ENCODE measurements around the gene ZNF177. TPM values are rescaled to one million over a fixed set of nuclear protein-coding genes. Genes with fewer than 3 reads are reported as not detected.
A peak's percentile ranks its signal among the peaks of the same experiment; 100 is the strongest.

Gene ZNF177
- total and polyA plus RNA-seq, 2 donors (not counting 3 experiments of a cell fraction or from before 2014, with no cell fraction given), result 0.42 to 0.86 TPM

DNA sequence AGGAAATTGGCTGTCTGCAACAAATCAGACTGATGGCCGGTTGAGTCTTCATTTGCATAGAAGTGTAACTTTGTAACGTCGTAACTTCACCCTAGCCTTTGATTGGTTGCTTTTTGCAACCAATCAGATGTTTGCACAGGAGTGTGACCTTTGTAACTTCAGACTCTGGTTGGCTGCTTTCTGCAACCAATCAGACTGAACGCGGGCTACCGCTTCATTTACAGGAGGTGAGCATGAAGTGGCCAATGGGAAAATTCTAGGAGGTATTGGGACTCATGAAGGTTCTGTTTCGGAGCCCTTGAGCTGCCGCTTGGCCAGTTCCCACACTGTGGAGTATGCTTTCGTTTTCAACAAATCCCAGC, 39.3 kb upstream of the ZNF177 start:
- H3K4me3 ChIP-seq (replicated peaks in 1 of 3; ENCODE audit: insufficient read depth in 1 of 3, low read depth in 1 of 3, low read length in 3 of 3), result peak overlapping the region; percentile 74 to 94 (median 90)
- CTCF ChIA-PET, result interaction anchor here (1.0 to 1.2 kb wide), 3 partner anchors 10 to 16 kb away, joined by 3 to 14 read pairs (median 5); partner anchors contain the start of gene ZNF699
- no peak for FAIRE-seq

GRCh38 chr19:9323919-9324583, 38.8 kb upstream of the ZNF177 start, which contains the start of gene ZNF559:
ZNF559 (plus strand) TSS chr19:9324179; CDS start chr19:9338550, 14,371 bp downstream.
- no peaks in the 10 kb centered on the region for H3K27me3 ChIP-seq (ENCODE audit: control insufficient read depth in 2 of 2, insufficient read depth in 2 of 2, low read length in 2 of 2)
- peak within 1 kb of the TSS; percentile 59 for H3K27ac ChIP-seq (ENCODE audit: insufficient read depth, low read depth, low read length)
- no peaks in the 10 kb centered on the region for H3K9me1 ChIP-seq (replicated peaks; ENCODE audit: control insufficient read depth, extremely low read depth, insufficient read depth, low read length)
- peak; percentile 9 for TF ChIP-seq POLR2AphosphoS5 (IDR thresholded peaks at IDR 0.05; ENCODE audit: insufficient read depth, low read depth, low read length)
- TF ChIP-seq GATA2 (IDR thresholded peaks at IDR 0.05; ENCODE audit: insufficient read depth, insufficient read length, low read depth, low read length), result no peak
- no peak for TF ChIP-seq EZH2 (IDR thresholded peaks at IDR 0.05; ENCODE audit: borderline replicate concordance, low read depth, low read length, severe bottlenecking)
- peak; percentile 9 for TF ChIP-seq POLR2A (IDR thresholded peaks at IDR 0.05; ENCODE audit: low read depth, low read length)
- TF ChIP-seq CTCF (IDR thresholded peaks at IDR 0.05; ENCODE audit: extremely low read depth in 1 of 2, insufficient read depth in 1 of 2, low read depth in 1 of 2, low read length in 2 of 2), result peak; percentile 23 to 33
- TF ChIP-seq, protein P1, sequence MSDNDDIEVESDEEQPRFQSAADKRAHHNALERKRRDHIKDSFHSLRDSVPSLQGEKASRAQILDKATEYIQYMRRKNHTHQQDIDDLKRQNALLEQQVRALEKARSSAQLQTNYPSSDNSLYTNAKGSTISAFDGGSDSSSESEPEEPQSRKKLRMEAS (IDR thresholded peaks at IDR 0.05; ENCODE audit: insufficient read depth, insufficient read length), result no peak
- no peak for TF ChIP-seq FOS (IDR thresholded peaks at IDR 0.05; ENCODE audit: borderline replicate concordance, insufficient read depth, low read length)
- no peak for TF ChIP-seq JUN (IDR thresholded peaks at IDR 0.05; ENCODE audit: borderline replicate concordance, insufficient read depth, insufficient read length, low read depth)
- TF ChIP-seq MYC (IDR thresholded peaks at IDR 0.05; ENCODE audit: low read depth, low read length), result no peak
- POLR2A ChIA-PET, result interaction anchor here (0.6 kb wide), 1 partner anchor 15 kb away, joined by 5 read pairs; no protein-coding TSS in a partner anchor
- H3K9me3 ChIP-seq (replicated peaks; ENCODE audit: control insufficient read depth, insufficient read depth, low read length), result no peaks in the 10 kb centered on the region
- H3K36me3 ChIP-seq (ENCODE audit: control insufficient read depth in 2 of 2, extremely low read depth in 1 of 2, insufficient read depth in 2 of 2, low read length in 2 of 2), result no peaks in the 10 kb centered on the region
- peaks cover 5% of the 10 kb centered on the region for H3K79me2 ChIP-seq (ENCODE audit: control insufficient read depth, insufficient read depth, low read length)
- CTCF ChIA-PET, result interaction anchor here (1.0 to 1.2 kb wide), 3 partner anchors 11 to 17 kb away, joined by 3 to 14 read pairs (median 5); partner anchors contain the start of gene ZNF699
- BruUV-seq (replicated peaks), result no TSS peak
- intact Hi-C loops (cut with micrococcal nuclease) (loop anchor here (1.0 to 5.0 kb wide), 4 partner anchors 15 to 214 kb away; partner anchors contain the start of genes OR7G3, ZNF266, ZNF426 and ZNF699), dilution Hi-C loops (cut with MboI; ENCODE audit: extremely low pct_ligation_motif_present, low sequenced_read_pairs) (no loop called here)
- peak within 1 kb of the TSS; percentile 97 for H2AFZ ChIP-seq (ENCODE audit: low read depth, low read length)
- peak within 1 kb of the TSS; percentile 85 for H3K4me2 ChIP-seq (ENCODE audit: insufficient read depth, low read length)
- H3K4me1 ChIP-seq (ENCODE audit: control insufficient read depth, extremely low read depth, insufficient read depth, low read length), result peaks cover 10% of the 10 kb centered on the region
- DNase-seq (ENCODE audit: low read depth, low spot score), result peak; percentile 98
- FAIRE-seq, result peak; percentile 94
- no peaks in the 10 kb centered on the region for H4K20me1 ChIP-seq (replicated peaks; ENCODE audit: control insufficient read depth, extremely low read depth, insufficient read depth, low read length)
- peak within 1 kb of the TSS; percentile 74 to 94 (median 90) for H3K4me3 ChIP-seq (replicated peaks in 1 of 3; ENCODE audit: insufficient read depth in 1 of 3, low read depth in 1 of 3, low read length in 3 of 3)
- peak within 1 kb of the TSS; percentile 64 for H3K9ac ChIP-seq (replicated peaks; ENCODE audit: extremely low read depth, insufficient read depth, low read length)

More for the DNA sequence above, 39.3 kb upstream of the ZNF177 start:
- H3K9me1 ChIP-seq (replicated peaks; ENCODE audit: control insufficient read depth, extremely low read depth, insufficient read depth, low read length), result no peaks in the 10 kb centered on the region
- peak overlapping the region; percentile 59 for H3K27ac ChIP-seq (ENCODE audit: insufficient read depth, low read depth, low read length)
- no peaks in the 10 kb centered on the region for H4K20me1 ChIP-seq (replicated peaks; ENCODE audit: control insufficient read depth, extremely low read depth, insufficient read depth, low read length)
- peaks cover 10% of the 10 kb centered on the region for H3K4me1 ChIP-seq (ENCODE audit: control insufficient read depth, extremely low read depth, insufficient read depth, low read length)
- TF ChIP-seq POLR2A (IDR thresholded peaks at IDR 0.05; ENCODE audit: low read depth, low read length), result peak; percentile 15
- TF ChIP-seq JUN (IDR thresholded peaks at IDR 0.05; ENCODE audit: borderline replicate concordance, insufficient read depth, insufficient read length, low read depth), result no peak
- intact Hi-C loops (cut with micrococcal nuclease), result loop anchor here (5.0 kb wide), 1 partner anchor 196 kb away; the partner anchor contains the start of gene OR7G3
- dilution Hi-C loops (cut with MboI; ENCODE audit: extremely low pct_ligation_motif_present, low sequenced_read_pairs), result no loop called here
- H2AFZ ChIP-seq (ENCODE audit: low read depth, low read length), result peak overlapping the region; percentile 97
- H3K36me3 ChIP-seq (ENCODE audit: control insufficient read depth in 2 of 2, extremely low read depth in 1 of 2, insufficient read depth in 2 of 2, low read length in 2 of 2), result no peaks in the 10 kb centered on the region
- H3K9ac ChIP-seq (replicated peaks; ENCODE audit: extremely low read depth, insufficient read depth, low read length), result peak overlapping the region; percentile 64
- peak; percentile 86 for DNase-seq (ENCODE audit: low read depth, low spot score)
- peak overlapping the region; percentile 85 for H3K4me2 ChIP-seq (ENCODE audit: insufficient read depth, low read length)
- no TSS peak for BruUV-seq (replicated peaks)
- POLR2A ChIA-PET, result interaction anchor here (0.6 kb wide), 1 partner anchor 14 kb away, joined by 5 read pairs; no protein-coding TSS in a partner anchor
- peaks cover 5% of the 10 kb centered on the region for H3K79me2 ChIP-seq (ENCODE audit: control insufficient read depth, insufficient read depth, low read length)
- no peaks in the 10 kb centered on the region for H3K9me3 ChIP-seq (replicated peaks; ENCODE audit: control insufficient read depth, insufficient read depth, low read length)
- H3K27me3 ChIP-seq (ENCODE audit: control insufficient read depth in 2 of 2, insufficient read depth in 2 of 2, low read length in 2 of 2), result no peaks in the 10 kb centered on the region

Data from endothelial cell of umbilical vein (primary cell).